ENCODE data around the gene PLD6. TPM values are rescaled to one million over a fixed set of nuclear protein-coding genes. Genes with fewer than 3 reads are reported as not detected.

Gene PLD6
- total RNA-seq, result 3.5 and 4.0 TPM in 2 replicates

GRCh38 chr17:17206124-17206912, at the start of gene PLD6:
PLD6 (minus strand) TSS chr17:17206333; CDS start chr17:17206286, 47 bp downstream.

GRCh38 chr17:17237026-17237799, 31.1 kb upstream of the PLD6 start, which contains the start of gene FLCN:
FLCN (minus strand) TSS chr17:17237168; CDS start chr17:17228137, 9,031 bp downstream.

Other genes with a start within 250 kb of the PLD6 start
- not detected in 2 replicates for gene TNFRSF13B, start 234.2 kb downstream of the PLD6 start, total RNA-seq
- 129 and 163 TPM in 2 replicates for gene MPRIP, start 163.9 kb downstream of the PLD6 start, total RNA-seq
- 59.2 and 65.2 TPM in 2 replicates for gene FLCN, start 30.8 kb upstream of the PLD6 start, total RNA-seq
- 86.4 and 89.0 TPM in 2 replicates for gene COPS3, start 74.9 kb upstream of the PLD6 start, total RNA-seq
- gene NT5M, start 97.0 kb upstream of the PLD6 start, total RNA-seq, result 1.1 and 1.3 TPM in 2 replicates

Data from aortic smooth muscle cell (primary cell).